RWPE2 (cell line): ENCODE data around the gene MT1F.

ENCODE experiments used
- ATAC-seq: fragments of 200-7000 bp; cut with Tn5 transposase; 3 replicates; pipeline ENCODE4 v1.9.1; 2021; ENCODE audit warnings: low read depth
- DNase-seq: peaks from one replicate; pipeline ENCODE4 v3.0.0-alpha.2; 2020; ENCODE audit warnings: low spot score
- H3K27ac ChIP-seq: fragments of 450-650 bp; 2 replicates; pipeline ENCODE4 v1.5.1; 2017; ENCODE audit warnings: mild to moderate bottlenecking; ENCODE audit not compliant: poor library complexity, severe bottlenecking
- H3K27me3 ChIP-seq: fragments of 250-450 bp; sonication (Bioruptor Pico); 2 replicates; pipeline ENCODE4 v1.5.1; 2021; ENCODE audit warnings: mild to moderate bottlenecking, moderate library complexity; ENCODE audit not compliant: insufficient read depth, poor library complexity, severe bottlenecking
- H3K36me3 ChIP-seq: fragments of 250-450 bp; sonication (Bioruptor Pico); 2 replicates; pipeline ENCODE4 v1.5.1; 2020; ENCODE audit warnings: low read depth, mild to moderate bottlenecking, moderate library complexity
- H3K4me1 ChIP-seq: fragments of 250-450 bp; sonication (Bioruptor Pico); 2 replicates; pipeline ENCODE4 v1.5.1; 2021; ENCODE audit warnings: mild to moderate bottlenecking, moderate library complexity; ENCODE audit not compliant: insufficient read depth, poor library complexity, severe bottlenecking
- H3K4me3 ChIP-seq: fragments of 250-450 bp; sonication (Bioruptor Pico); 2 replicates; pipeline ENCODE4 v1.5.1; 2021; ENCODE audit warnings: mild to moderate bottlenecking, moderate library complexity; ENCODE audit not compliant: severe bottlenecking
- H3K9me3 ChIP-seq: fragments of 250-450 bp; sonication (Bioruptor Pico); 2 replicates; pipeline ENCODE4 v1.5.1; 2021; ENCODE audit warnings: mild to moderate bottlenecking, moderate library complexity; ENCODE audit not compliant: severe bottlenecking
- TF ChIP-seq, protein P1 (sequence below): fragments of 450-650 bp; IDR thresholded peaks from one replicate; pipeline ENCODE4 v1.5.1; 2017; ENCODE audit warnings: mild to moderate bottlenecking, moderate library complexity; ENCODE audit not compliant: poor library complexity, severe bottlenecking

Gene MT1F

DNA sequence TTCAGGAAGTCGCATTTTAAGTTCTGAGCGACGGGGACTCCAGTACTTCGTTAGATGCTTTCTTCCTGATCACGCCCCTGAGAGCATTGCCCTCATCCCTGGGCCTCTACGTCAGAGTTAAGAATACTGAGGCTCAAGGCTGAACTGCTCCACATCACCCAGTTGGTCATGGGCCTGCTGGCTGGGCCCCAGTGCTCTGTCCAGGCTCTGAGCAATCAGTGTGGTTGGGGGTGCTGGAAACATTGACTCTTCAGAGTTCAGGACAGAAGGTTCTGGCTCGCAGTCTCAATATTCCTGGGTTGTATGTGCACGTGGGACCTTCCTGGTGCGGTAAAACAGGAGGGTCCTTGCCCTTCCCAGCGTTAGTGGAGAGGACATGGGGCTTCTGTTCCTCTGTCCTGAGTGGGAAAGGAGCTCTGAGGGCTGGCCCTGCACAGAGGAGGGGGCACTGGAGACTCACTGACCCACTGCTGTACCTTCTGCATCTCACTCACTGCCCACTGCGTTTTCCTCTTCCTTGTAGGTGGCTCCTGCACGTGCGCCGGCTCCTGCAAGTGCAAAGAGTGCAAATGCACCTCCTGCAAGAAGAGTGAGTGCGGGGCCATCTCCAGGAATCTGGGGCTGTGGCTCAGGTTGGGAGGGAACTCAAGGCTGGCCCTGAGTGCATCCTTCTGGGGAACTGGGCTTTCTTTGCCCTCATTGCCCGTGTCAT, 31.7 kb upstream of the MT1F start:
- Histone ChIP-seq H3K4me1 (peaks cover 5% of the 10 kb centered on the region), H3K27ac (peak overlapping the region; percentile 87), H3K4me3 (peak overlapping the region; percentile 43), H3K9me3 (no peaks in the 10 kb centered on the region), H3K36me3 (peaks cover 11% of the 10 kb centered on the region), H3K27me3 (no peaks in the 10 kb centered on the region)
- DNase-seq (no peak), ATAC-seq (peak; percentile 11; the same call in 1 of the 3 replicates)
- TF ChIP-seq, protein P1, sequence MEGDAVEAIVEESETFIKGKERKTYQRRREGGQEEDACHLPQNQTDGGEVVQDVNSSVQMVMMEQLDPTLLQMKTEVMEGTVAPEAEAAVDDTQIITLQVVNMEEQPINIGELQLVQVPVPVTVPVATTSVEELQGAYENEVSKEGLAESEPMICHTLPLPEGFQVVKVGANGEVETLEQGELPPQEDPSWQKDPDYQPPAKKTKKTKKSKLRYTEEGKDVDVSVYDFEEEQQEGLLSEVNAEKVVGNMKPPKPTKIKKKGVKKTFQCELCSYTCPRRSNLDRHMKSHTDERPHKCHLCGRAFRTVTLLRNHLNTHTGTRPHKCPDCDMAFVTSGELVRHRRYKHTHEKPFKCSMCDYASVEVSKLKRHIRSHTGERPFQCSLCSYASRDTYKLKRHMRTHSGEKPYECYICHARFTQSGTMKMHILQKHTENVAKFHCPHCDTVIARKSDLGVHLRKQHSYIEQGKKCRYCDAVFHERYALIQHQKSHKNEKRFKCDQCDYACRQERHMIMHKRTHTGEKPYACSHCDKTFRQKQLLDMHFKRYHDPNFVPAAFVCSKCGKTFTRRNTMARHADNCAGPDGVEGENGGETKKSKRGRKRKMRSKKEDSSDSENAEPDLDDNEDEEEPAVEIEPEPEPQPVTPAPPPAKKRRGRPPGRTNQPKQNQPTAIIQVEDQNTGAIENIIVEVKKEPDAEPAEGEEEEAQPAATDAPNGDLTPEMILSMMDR = no peak

GRCh38 chr16:56626685-56627084, 31.1 kb upstream of the MT1F start:
- DNase-seq (no peak), ATAC-seq (no peak)
- H3K4me1 ChIP-seq = peaks cover 5% of the 10 kb centered on the region
- H3K27me3 ChIP-seq = no peaks in the 10 kb centered on the region
- peaks cover 11% of the 10 kb centered on the region for H3K36me3 ChIP-seq
- TF ChIP-seq, protein P1 = no peak
- H3K9me3 ChIP-seq = no peaks in the 10 kb centered on the region
- peak overlapping the region; percentile 87 for H3K27ac ChIP-seq
- H3K4me3 ChIP-seq = peak overlapping the region; percentile 43

DNA sequence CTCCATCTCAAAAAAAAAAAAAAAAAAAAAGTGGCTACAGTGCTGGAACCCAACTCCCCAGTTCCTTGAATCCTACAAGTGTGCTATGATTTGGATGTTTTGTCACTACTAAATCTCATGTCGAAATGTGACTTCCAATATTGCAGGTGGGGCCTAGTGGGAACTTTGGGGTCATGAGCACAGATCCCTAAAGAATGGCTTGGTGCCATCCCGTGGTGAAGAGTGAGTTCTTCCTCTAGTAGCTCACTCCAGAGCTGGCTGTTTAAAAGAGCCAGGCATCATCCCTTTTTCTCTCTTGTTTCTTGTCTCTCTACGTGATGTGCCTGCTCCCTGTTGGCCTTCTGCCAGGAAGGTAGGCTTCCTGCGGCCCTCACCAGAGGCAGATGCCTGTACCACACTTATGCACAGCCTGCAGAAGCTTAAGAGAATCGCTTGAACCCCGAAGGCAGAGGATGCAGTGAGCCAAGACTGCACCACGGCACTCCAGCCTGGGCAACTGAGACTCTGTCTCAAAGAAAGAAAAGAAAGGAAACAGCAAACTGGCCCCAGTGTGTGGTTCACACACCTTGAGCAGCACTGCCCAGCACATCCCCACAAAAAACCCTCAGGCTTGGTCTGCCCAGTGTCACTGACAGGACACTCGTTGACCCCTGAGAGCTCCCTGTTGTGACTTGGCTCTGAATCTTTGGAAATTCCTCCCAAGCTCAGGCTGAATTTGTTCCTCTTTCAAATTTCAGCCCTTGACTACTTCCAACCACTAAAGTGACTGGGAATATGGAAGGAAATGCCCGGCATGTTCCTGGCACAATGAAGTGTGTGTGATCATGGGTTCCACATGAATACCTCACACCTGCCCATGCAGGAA, 29.0 kb upstream of the MT1F start:
- Histone ChIP-seq H3K9me3 (no peaks in the 10 kb centered on the region), H3K27ac (peak overlapping the region; percentile 87), H3K27me3 (no peaks in the 10 kb centered on the region), H3K36me3 (peaks cover 11% of the 10 kb centered on the region), H3K4me3 (no peak overlapping the region), H3K4me1 (peaks cover 5% of the 10 kb centered on the region)
- TF ChIP-seq, protein P1 = peak; percentile 35
- DNase-seq (no peak), ATAC-seq (no peak)

GRCh38 chr16:56629531-56629930, 28.2 kb upstream of the MT1F start:
- Histone ChIP-seq H3K27ac (no peak overlapping the region), H3K27me3 (no peaks in the 10 kb centered on the region), H3K4me1 (peaks cover 5% of the 10 kb centered on the region), H3K36me3 (peaks cover 11% of the 10 kb centered on the region), H3K4me3 (no peak overlapping the region), H3K9me3 (no peaks in the 10 kb centered on the region)
- no peak for ATAC-seq
- TF ChIP-seq, protein P1 = no peak
- no peak for DNase-seq
